ENCODE measurements around the gene INS.

DNA sequence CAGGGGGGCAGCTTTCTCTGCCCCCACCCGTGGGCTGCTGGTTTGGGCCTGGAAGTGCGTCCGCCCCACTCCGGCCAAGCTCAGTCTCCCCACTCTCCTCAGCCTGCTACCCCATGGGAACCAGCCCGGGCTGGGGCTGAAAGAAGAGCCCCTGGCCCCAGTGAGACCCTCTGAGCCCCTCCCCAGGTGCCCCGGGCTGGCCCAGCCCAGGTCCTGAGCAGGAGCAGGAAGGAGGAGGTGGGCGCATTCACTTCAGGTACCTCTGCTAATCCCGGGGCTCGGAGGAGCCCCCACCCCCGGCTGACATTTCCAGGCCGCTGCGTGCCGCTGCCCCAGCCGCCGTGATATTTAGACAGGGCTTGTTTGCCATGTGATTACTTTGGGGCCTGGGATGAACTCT, 19.3 kb upstream of the INS start:
- TF ChIP-seq CTCF (conservative IDR thresholded peaks at IDR 0.05; ENCODE audit: low read depth, low read length) (no peak), EZH2 (IDR thresholded peaks at IDR 0.05; ENCODE audit: borderline replicate concordance, low read depth, low read length, poor library complexity, severe bottlenecking) (no peak)
